ENCODE results near the gene SAP30.

SAP30 gene

DNA sequence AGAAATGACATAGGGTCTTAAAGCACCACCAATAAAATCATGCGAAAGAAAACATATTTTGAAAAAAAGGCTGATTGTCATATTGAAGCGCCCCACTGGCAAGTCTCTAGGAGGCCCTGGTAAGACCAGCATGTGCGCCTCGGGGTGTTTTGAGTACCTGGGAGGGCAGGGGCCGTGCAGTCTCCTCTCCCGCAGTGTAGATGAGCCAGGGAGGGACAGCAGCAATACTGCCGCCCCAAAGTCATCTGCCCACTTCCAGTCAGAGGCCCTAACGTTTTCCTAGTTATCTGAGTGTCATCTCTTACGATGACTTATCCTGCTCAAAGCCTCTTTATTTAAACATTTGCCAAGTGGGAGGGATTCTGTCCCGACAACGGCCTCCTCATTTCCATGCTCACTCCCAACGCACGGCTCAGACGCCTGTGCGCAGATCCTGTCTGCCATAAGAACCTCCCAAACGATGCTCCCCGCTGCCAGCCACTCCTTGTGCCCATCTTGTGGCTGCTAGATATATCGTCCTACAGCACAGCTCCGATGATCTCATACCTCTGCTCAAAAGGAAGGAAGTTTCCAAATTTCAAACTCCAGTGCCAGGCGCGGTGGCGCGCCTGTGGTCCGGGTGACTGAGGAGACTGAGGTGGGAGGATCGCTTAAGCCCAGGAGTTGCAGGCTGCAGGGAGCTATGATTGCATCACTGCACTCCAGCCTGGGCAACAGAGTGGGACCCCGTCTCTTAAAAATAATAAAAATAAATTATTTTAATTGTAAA lies 45.3 kb downstream of the SAP30 start:
- DNase-seq = no peak

DNA sequence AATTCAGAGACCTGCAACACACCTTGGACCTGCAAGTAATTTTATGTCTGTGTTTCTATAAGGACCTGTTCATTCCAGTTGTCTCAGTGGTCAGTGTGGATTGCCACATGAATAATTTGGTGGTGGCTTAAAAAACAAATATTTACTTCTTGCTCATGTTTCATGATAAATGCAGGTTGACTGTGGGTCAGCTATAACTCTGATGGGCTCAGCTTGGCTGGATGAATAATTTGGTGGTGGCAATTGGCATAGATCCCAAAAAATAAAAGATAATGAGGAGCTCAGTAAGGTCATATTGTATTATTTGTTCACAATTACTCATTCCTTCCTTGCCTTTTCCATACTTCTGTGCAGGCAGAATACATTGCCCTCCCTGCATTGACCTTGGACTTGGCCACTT lies 47.1 kb downstream of the SAP30 start:
- DNase-seq = no peak

DNA sequence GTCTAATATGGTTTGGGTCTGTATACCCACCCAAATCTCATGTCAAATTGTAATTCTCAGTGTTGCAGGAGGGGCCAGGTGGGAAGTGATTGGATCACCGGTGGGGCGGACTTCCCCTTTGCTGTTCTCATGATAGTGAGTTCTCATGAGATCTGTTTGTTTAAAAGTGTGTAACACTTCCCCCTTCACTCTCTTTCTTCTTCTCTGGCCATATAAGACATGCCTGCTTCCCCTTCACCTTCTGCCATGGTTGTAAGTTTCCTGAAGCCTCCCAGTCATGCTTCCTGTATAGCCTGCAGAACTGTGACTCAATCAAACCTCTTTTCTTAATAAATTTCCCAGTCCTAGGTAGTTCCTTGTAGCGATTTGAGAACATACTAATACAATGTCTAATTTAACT lies 47.9 kb downstream of the SAP30 start:
- DNase-seq = no peak

DNA sequence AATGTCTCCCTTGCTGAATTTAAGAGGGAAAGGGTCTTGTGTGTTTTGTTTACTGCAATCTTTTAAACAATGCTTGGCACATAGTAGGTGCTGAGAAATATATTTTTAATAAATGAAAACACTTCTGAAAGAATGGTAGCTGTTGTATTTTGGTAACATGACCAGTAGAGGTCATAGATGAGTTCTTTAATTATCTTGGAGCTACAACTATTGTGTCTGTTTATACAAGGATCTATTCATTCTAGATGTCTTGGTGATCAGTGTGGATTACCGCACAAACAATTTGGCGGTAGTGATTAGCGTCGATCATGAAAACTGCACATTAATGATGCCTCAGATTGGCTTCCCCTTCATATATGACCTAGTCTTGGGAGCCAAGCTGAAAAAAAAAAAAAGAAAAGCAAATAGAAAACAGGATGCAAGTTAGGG lies 49.6 kb downstream of the SAP30 start:
- DNase-seq = no peak

DNA sequence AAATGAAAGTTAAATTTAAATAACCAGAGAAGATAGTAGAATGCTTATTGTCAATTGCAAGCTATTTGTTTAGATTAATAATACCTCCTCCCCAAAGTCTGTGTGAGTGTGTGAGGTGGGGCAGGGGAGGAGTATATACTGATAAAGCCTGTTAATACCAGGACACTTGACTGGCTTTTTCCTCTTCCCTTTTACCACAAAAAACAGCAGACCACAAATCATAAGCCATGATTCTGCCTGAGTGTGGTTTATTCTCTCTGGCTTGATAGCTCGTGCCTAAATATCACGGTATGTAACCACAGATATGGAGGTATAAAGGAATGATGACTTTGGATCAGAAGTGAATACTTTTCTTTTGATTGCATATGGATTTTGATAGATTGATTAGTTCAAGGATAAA lies 50.0 kb downstream of the SAP30 start:
- no peak for DNase-seq

DNA sequence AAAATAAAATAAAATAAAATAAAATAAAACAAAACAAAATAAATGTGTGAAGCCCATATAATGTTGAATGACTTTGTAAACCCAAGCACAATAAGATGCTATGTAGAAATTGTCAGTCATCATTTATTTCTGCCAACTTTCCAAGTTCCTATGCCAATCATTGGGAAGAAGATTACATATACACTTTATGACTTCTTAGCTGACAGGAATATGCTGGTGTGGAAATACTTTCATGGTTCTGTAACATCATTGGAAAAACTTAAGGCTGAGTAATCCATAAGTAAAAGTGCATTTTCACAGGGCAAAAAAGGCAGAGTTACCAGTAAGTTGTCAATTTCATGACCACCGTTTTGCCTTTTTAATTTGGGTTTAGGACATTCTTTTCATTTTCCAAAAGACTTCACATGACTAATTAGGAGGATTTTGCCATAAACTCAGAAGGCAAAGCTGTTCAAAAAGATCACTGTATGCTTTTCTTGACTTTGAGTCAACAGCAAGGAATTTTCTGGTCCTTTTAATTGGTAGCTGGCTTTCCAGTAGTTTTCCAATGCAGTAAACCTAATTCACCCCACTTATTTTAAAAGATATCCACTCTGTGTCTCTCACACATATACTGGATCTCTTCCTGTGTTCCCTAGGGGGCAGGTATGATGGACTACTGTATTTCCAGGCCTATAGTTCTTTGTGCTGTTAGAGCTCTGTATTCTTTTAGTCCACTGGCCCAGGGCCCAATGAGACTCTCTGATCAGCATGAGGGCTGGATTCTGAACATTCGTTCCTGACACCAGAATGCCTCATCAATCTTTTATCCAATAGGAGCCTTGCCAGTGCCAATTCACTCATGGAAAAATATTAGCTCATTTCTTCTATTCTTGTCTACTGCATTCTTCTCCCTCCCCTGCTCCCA lies 54.4 kb downstream of the SAP30 start:
- no peak for DNase-seq

DNA sequence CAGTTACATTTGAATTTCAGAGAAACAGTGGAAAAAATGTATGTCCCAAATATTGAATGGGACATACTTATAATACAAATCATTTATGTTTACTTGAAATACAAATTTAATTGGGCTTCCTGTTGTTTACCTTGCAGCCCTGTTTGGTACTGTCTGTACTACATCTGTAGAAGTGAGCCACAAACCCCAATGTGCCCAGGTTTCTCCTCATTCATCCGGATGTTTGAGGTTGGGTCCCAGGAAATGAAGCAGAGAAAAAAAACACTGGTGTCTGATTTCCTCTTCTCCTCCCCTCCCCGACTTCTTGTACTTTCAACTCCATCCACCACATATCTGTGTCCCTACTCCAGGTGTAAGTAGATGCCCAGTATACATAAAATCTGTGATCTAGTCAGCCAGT lies 55.3 kb downstream of the SAP30 start:
- no peak for DNase-seq
